ENCODE data around the gene PRR15. TPM values are rescaled to one million over a fixed set of nuclear protein-coding genes. Genes with fewer than 3 reads are reported as not detected.

Gene PRR15
- total RNA-seq, 1 experiment from 2014 or later: 22.6 TPM

- intact Hi-C loops (cut with micrococcal nuclease; ENCODE audit: unreplicated experiment): no loop called here
- no peak overlapping the region for H3K27ac Mint-ChIP-seq (ENCODE audit: unreplicated experiment)
- no peaks in the 10 kb centered on the region for H3K4me1 Mint-ChIP-seq (ENCODE audit: low read depth, unreplicated experiment)
- TF ChIP-seq CTCF (IDR thresholded peaks at IDR 0.05; ENCODE audit: insufficient read depth in 1 of 2, low read depth in 1 of 2, low read length in 1 of 2, severe bottlenecking in 1 of 2, unreplicated experiment in 1 of 2): no peak
- POLR2A ChIA-PET: no interaction called here
- H3K36me3 Mint-ChIP-seq (ENCODE audit: insufficient read depth, unreplicated experiment): no peaks in the 10 kb centered on the region
- no TSS peak for BruUV-seq (replicated peaks)
- H3K9me3 Mint-ChIP-seq (ENCODE audit: unreplicated experiment): no peaks in the 10 kb centered on the region
- H3K4me3 Mint-ChIP-seq (ENCODE audit: unreplicated experiment): no peak overlapping the region
- H3K36me3 ChIP-seq (ENCODE audit: control insufficient read depth, insufficient read depth, low read length): no peaks in the 10 kb centered on the region
- DNase-seq: no peak
- CTCF ChIA-PET: no interaction called here
- no peak overlapping the region for H3K4me3 ChIP-seq (ENCODE audit: low read depth, low read length)
- H3K27me3 ChIP-seq (replicated peaks; ENCODE audit: control insufficient read depth, insufficient read depth, low read length): no peaks in the 10 kb centered on the region
- H3K27me3 Mint-ChIP-seq (ENCODE audit: insufficient read depth, unreplicated experiment): no peaks in the 10 kb centered on the region
- peaks cover 27% of the 10 kb centered on the region for H3K4me1 ChIP-seq
- no peaks in the 10 kb centered on the region for H3K9me3 ChIP-seq
Observed at GRCh38 chr7:29592866-29593265, 29.2 kb downstream of the PRR15 start.

- no peak for TF ChIP-seq CTCF (IDR thresholded peaks at IDR 0.05; ENCODE audit: insufficient read depth in 1 of 2, low read depth in 1 of 2, low read length in 1 of 2, severe bottlenecking in 1 of 2, unreplicated experiment in 1 of 2)
- H3K4me1 ChIP-seq: peaks cover 27% of the 10 kb centered on the region
- ChIA-PET CTCF (no interaction called here), POLR2A (no interaction called here)
- Mint-ChIP-seq H3K4me1 (ENCODE audit: low read depth, unreplicated experiment) (no peaks in the 10 kb centered on the region), H3K9me3 (ENCODE audit: unreplicated experiment) (no peaks in the 10 kb centered on the region), H3K27ac (ENCODE audit: unreplicated experiment) (no peak overlapping the region), H3K36me3 (ENCODE audit: insufficient read depth, unreplicated experiment) (no peaks in the 10 kb centered on the region), H3K27me3 (ENCODE audit: insufficient read depth, unreplicated experiment) (no peaks in the 10 kb centered on the region), H3K4me3 (ENCODE audit: unreplicated experiment) (no peak overlapping the region)
- no peaks in the 10 kb centered on the region for H3K27me3 ChIP-seq (replicated peaks; ENCODE audit: control insufficient read depth, insufficient read depth, low read length)
- H3K9me3 ChIP-seq: no peaks in the 10 kb centered on the region
- intact Hi-C loops (cut with micrococcal nuclease; ENCODE audit: unreplicated experiment): no loop called here
- no peak overlapping the region for H3K4me3 ChIP-seq (ENCODE audit: low read depth, low read length)
- DNase-seq: no peak
- BruUV-seq (replicated peaks): no TSS peak
- H3K36me3 ChIP-seq (ENCODE audit: control insufficient read depth, insufficient read depth, low read length): no peaks in the 10 kb centered on the region
Observed at GRCh38 chr7:29593459-29593858, 29.8 kb downstream of the PRR15 start.

- H3K4me3 Mint-ChIP-seq (ENCODE audit: unreplicated experiment): no peak overlapping the region
- Histone ChIP-seq H3K4me3 (ENCODE audit: low read depth, low read length) (no peak overlapping the region), H3K9me3 (no peaks in the 10 kb centered on the region), H3K4me1 (peaks cover 23% of the 10 kb centered on the region), H3K27me3 (replicated peaks; ENCODE audit: control insufficient read depth, insufficient read depth, low read length) (no peaks in the 10 kb centered on the region), H3K36me3 (ENCODE audit: control insufficient read depth, insufficient read depth, low read length) (no peaks in the 10 kb centered on the region)
- CTCF ChIA-PET: no interaction called here
- no peak for DNase-seq
- TF ChIP-seq CTCF (IDR thresholded peaks at IDR 0.05; ENCODE audit: insufficient read depth in 1 of 2, low read depth in 1 of 2, low read length in 1 of 2, severe bottlenecking in 1 of 2, unreplicated experiment in 1 of 2): no peak
- H3K27ac Mint-ChIP-seq (ENCODE audit: unreplicated experiment): no peak overlapping the region
- intact Hi-C loops (cut with micrococcal nuclease; ENCODE audit: unreplicated experiment): no loop called here
- H3K27me3 Mint-ChIP-seq (ENCODE audit: insufficient read depth, unreplicated experiment): no peaks in the 10 kb centered on the region
- H3K9me3 Mint-ChIP-seq (ENCODE audit: unreplicated experiment): no peaks in the 10 kb centered on the region
- POLR2A ChIA-PET: no interaction called here
- BruUV-seq (replicated peaks): no TSS peak
- no peaks in the 10 kb centered on the region for H3K4me1 Mint-ChIP-seq (ENCODE audit: low read depth, unreplicated experiment)
- no peaks in the 10 kb centered on the region for H3K36me3 Mint-ChIP-seq (ENCODE audit: insufficient read depth, unreplicated experiment)
Observed at GRCh38 chr7:29596593-29597178, 33.1 kb downstream of the PRR15 start.

Data from Caco-2 (cell line).